GM13976 (cell line): Measurements from ENCODE around the gene ISOC1.
A peak's percentile ranks its signal among the peaks of the same experiment; 100 is the strongest.

Experiments used
- DNase-seq: peaks from one replicate; pipeline ENCODE4 v3.0.0; 2012; ENCODE audit warnings: low spot score
- in situ Hi-C: fragments of 300-500 bp; cut with MboI; formaldehyde crosslinking; loops from one replicate; pipeline ENCODE4 v1.12.0; 2022; ENCODE audit warnings: low sequenced_read_pairs, mixed read lengths, inconsistent platforms; ENCODE audit not compliant: unreplicated experiment
- TF ChIP-seq, protein P1 (sequence below): IDR thresholded peaks from 2 replicates; pipeline ENCODE4 v1.5.1; 2012; ENCODE audit warnings: borderline replicate concordance, mild to moderate bottlenecking; ENCODE audit not compliant: insufficient read depth; ENCODE audit errors: extremely low read depth, missing control alignments, control extremely low read depth

The ISOC1 gene

GRCh38 chr5:129094087-129094923 lies at the start of gene ISOC1:
Gene ISOC1, plus strand, starts transcription at chr5:129094749. Its CDS starts 18 bp downstream, at chr5:129094767.
- TF ChIP-seq, protein P1, sequence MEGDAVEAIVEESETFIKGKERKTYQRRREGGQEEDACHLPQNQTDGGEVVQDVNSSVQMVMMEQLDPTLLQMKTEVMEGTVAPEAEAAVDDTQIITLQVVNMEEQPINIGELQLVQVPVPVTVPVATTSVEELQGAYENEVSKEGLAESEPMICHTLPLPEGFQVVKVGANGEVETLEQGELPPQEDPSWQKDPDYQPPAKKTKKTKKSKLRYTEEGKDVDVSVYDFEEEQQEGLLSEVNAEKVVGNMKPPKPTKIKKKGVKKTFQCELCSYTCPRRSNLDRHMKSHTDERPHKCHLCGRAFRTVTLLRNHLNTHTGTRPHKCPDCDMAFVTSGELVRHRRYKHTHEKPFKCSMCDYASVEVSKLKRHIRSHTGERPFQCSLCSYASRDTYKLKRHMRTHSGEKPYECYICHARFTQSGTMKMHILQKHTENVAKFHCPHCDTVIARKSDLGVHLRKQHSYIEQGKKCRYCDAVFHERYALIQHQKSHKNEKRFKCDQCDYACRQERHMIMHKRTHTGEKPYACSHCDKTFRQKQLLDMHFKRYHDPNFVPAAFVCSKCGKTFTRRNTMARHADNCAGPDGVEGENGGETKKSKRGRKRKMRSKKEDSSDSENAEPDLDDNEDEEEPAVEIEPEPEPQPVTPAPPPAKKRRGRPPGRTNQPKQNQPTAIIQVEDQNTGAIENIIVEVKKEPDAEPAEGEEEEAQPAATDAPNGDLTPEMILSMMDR, result no peak
- DNase-seq, result peak; percentile 94
- in situ Hi-C loops, result no loop called here

- no peak for DNase-seq
- in situ Hi-C loops, result no loop called here
- TF ChIP-seq, protein P1, result no peak
These were observed 48.4 kb upstream of the ISOC1 start for GRCh38 chr5:129046151-129046550.

- in situ Hi-C loops, result no loop called here
- TF ChIP-seq, protein P1, result no peak
- DNase-seq, result no peak
These were observed 46.0 kb upstream of the ISOC1 start for GRCh38 chr5:129048509-129048908.

DNA sequence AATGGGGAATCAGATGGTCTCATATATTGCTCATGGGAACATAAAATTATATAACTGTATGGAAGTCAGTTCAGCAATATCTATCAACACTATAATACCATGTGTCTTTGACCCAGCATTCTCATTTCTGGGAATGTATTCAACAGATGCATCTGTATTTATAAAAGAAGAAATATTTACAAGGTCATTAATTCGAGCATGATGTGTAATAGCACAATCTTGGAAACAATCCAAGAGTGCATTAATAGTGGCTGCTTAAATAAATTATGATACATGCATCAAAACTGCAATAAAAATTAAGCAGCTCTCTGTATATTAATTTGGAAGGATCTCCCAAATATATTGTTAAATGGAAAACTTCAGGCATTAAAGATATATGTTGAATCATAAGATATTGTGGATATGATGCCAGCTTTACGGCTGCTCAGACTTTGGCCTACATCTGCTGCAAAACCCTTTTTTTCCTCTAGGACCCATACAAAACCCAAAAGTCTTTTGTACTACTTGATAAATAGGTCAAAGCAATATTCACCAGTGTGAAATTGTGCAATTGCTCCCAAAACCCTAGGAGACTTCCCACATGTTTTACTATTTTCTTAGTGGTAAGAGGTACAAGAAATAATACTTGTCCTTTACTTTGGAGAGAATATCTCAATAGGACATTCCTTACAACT lies 45.3 kb upstream of the ISOC1 start:
- no peak for DNase-seq
- in situ Hi-C loops, result no loop called here
- TF ChIP-seq, protein P1, result no peak

- in situ Hi-C loops, result no loop called here
- TF ChIP-seq, protein P1, result no peak
These were observed 43.3 kb upstream of the ISOC1 start for GRCh38 chr5:129051283-129051682.

DNA sequence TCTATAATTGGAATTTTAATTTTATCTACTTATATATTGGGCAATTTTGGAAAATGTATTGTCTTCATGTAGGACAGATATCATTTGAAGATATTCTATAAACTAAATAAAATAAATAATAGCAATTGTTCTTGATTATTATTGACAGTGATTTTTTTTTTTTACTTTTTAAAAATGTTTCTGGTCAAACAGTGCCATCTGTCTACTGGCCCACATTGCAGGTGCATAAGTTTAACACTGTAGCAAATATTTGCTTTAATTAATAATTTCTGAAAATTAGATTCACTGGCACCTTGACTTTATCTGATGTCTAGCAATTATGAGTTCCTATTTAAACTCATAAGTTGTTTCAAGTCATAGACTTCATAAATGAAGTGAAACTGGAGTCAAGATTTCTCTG lies 41.1 kb upstream of the ISOC1 start:
- TF ChIP-seq, protein P1, result no peak
- in situ Hi-C loops, result no loop called here
- no peak for DNase-seq

More at GRCh38 chr5:129051283-129051682, 43.3 kb upstream of the ISOC1 start:
- no peak for DNase-seq
